Loucy (cell line): ENCODE results near the gene PTPRH.

Experiments
- H2AFZ ChIP-seq: fragments of 200-600 bp; sonication (generic); 2 replicates; pipeline ENCODE4 v1.6.0; 2016; ENCODE audit warnings: antibody characterized with exemption, mild to moderate bottlenecking, low read length, moderate library complexity
- H3F3A ChIP-seq: fragments of 200-600 bp; 2 replicates; pipeline ENCODE4 v1.6.0; 2016; ENCODE audit warnings: antibody characterized with exemption, low read depth, mild to moderate bottlenecking
- H3K27me3 ChIP-seq: fragments of 200-600 bp; sonication (generic); 2 replicates; pipeline ENCODE4 v1.6.1; 2014; ENCODE audit warnings: low read length, mild to moderate bottlenecking; ENCODE audit not compliant: insufficient read depth, poor library complexity, severe bottlenecking
- H3K36me3 ChIP-seq: fragments of 200-600 bp; sonication (generic); 2 replicates; pipeline ENCODE4 v1.6.1; 2016; ENCODE audit warnings: low read length; ENCODE audit not compliant: insufficient read depth
- H3K4me1 ChIP-seq: fragments of 200-600 bp; sonication (generic); 2 replicates; pipeline ENCODE4 v1.5.1; 2014; ENCODE audit warnings: low read length, mild to moderate bottlenecking; ENCODE audit not compliant: insufficient read depth, poor library complexity, severe bottlenecking
- H3K4me2 ChIP-seq: fragments of 200-600 bp; sonication (generic); 2 replicates; pipeline ENCODE4 v1.6.0; 2014; ENCODE audit warnings: antibody characterized with exemption, low read length, low read depth, mild to moderate bottlenecking; ENCODE audit not compliant: poor library complexity, severe bottlenecking
- H3K4me3 ChIP-seq: fragments of 200-600 bp; sonication (generic); 2 replicates; pipeline ENCODE4 v1.5.1; 2014; ENCODE audit warnings: low read length, mild to moderate bottlenecking, mixed read lengths; ENCODE audit not compliant: poor library complexity, severe bottlenecking
- H3K79me2 ChIP-seq: fragments of 200-600 bp; sonication (generic); 2 replicates; pipeline ENCODE4 v1.6.1; 2014; ENCODE audit warnings: low read length; ENCODE audit not compliant: insufficient read depth
- H3K9ac ChIP-seq: fragments of 200-600 bp; sonication (generic); 2 replicates; pipeline ENCODE4 v1.6.0; 2014; ENCODE audit warnings: mild to moderate bottlenecking, low read depth, low read length, moderate library complexity; ENCODE audit not compliant: poor library complexity, severe bottlenecking
- H3K9me2 ChIP-seq: fragments of 200-600 bp; sonication (generic); replicated peaks from 2 replicates; pipeline ENCODE4 v1.6.1; 2016; ENCODE audit warnings: low read depth, low read length, mixed read lengths
- H3K9me3 ChIP-seq: fragments of 200-600 bp; sonication (generic); 2 replicates; pipeline ENCODE4 v1.6.1; 2014; ENCODE audit warnings: mild to moderate bottlenecking, antibody characterized with exemption, low read length, low read depth; ENCODE audit not compliant: insufficient read depth
- H4K20me1 ChIP-seq: fragments of 200-600 bp; sonication (generic); 2 replicates; pipeline ENCODE4 v1.6.0; 2014; ENCODE audit warnings: antibody characterized with exemption, low read length, mild to moderate bottlenecking; ENCODE audit not compliant: insufficient read depth, poor library complexity, severe bottlenecking
- CTCF ChIP-seq: fragments of 200-600 bp; sonication (generic); conservative IDR thresholded peaks from 2 replicates; pipeline ENCODE4 v1.5.1; 2014; ENCODE audit warnings: mild to moderate bottlenecking, antibody characterized with exemption, low read length
- EZH2phosphoT487 ChIP-seq: fragments of 200-600 bp; IDR thresholded peaks from 2 replicates; pipeline ENCODE4 v1.6.1; 2018; ENCODE audit warnings: antibody characterized with exemption, mild to moderate bottlenecking, moderate library complexity, borderline replicate concordance

Gene PTPRH

GRCh38 chr19:55224038-55224665 is 14.9 kb upstream of the PTPRH start:
- Histone ChIP-seq H3K9me3 (no peaks in the 10 kb centered on the region), H3K9ac (no peak overlapping the region), H4K20me1 (peaks cover 46% of the 10 kb centered on the region), H3K4me2 (no peak overlapping the region), H3F3A (no peaks in the 10 kb centered on the region), H3K4me1 (no peaks in the 10 kb centered on the region), H3K9me2 (no peaks in the 10 kb centered on the region), H3K4me3 (no peak overlapping the region), H2AFZ (no peak overlapping the region), H3K27me3 (no peaks in the 10 kb centered on the region), H3K36me3 (peaks cover 43% of the 10 kb centered on the region; the same call in 1 of the 2 replicates), H3K79me2 (no peaks in the 10 kb centered on the region)
- TF ChIP-seq EZH2phosphoT487 (no peak), CTCF (no peak)

- Histone ChIP-seq H2AFZ (no peak overlapping the region), H3K4me1 (no peaks in the 10 kb centered on the region), H3K9me2 (no peaks in the 10 kb centered on the region), H3F3A (no peaks in the 10 kb centered on the region), H3K9ac (no peak overlapping the region), H4K20me1 (peaks cover 39% of the 10 kb centered on the region), H3K36me3 (peaks cover 36% of the 10 kb centered on the region; the same call in 1 of the 2 replicates), H3K27me3 (no peaks in the 10 kb centered on the region), H3K4me3 (no peak overlapping the region), H3K9me3 (no peaks in the 10 kb centered on the region), H3K4me2 (no peak overlapping the region), H3K79me2 (no peaks in the 10 kb centered on the region)
- TF ChIP-seq CTCF, result no peak
- no peak for TF ChIP-seq EZH2phosphoT487
These were observed 14.2 kb upstream of the PTPRH start for GRCh38 chr19:55223291-55224037.

GRCh38 chr19:55220525-55220924 is 11.2 kb upstream of the PTPRH start:
- H3K4me1 ChIP-seq, result peaks cover 3% of the 10 kb centered on the region
- H3K4me2 ChIP-seq, result no peak overlapping the region
- no peaks in the 10 kb centered on the region for H3K27me3 ChIP-seq
- no peak overlapping the region for H3K9ac ChIP-seq
- peaks cover 15% of the 10 kb centered on the region for H4K20me1 ChIP-seq
- H2AFZ ChIP-seq, result no peak overlapping the region
- TF ChIP-seq EZH2phosphoT487 (no peak), CTCF (no peak)
- no peaks in the 10 kb centered on the region for H3K9me3 ChIP-seq
- no peaks in the 10 kb centered on the region for H3K9me2 ChIP-seq
- no peaks in the 10 kb centered on the region for H3K79me2 ChIP-seq
- peaks cover 8% of the 10 kb centered on the region; the same call in 1 of the 2 replicates for H3K36me3 ChIP-seq
- no peak overlapping the region for H3K4me3 ChIP-seq
- H3F3A ChIP-seq, result no peaks in the 10 kb centered on the region
